Large intestine (tissue), 3 donors: ENCODE results near the gene FBLN1. TPM values are rescaled to one million over a fixed set of nuclear protein-coding genes. Genes with fewer than 3 reads are reported as not detected.
"Not testable (repeated sequence)": the region's sequence is repeated elsewhere in the genome, so short reads cannot be mapped to it uniquely, and the experiment has no call there.

Source experiments
- DNase-seq, 2 donors: peaks; one replicate each; pipeline versions ENCODE4 v3.0.0 to v3.0.0-alpha.2; 2013
- H3K27ac ChIP-seq: one replicate; pipeline ENCODE4 v1.5.1; 2013; ENCODE audit warnings: low read length
- H3K27me3 ChIP-seq: 2 replicates; pipeline ENCODE4 v1.6.1; 2013; ENCODE audit warnings: low read length; ENCODE audit not compliant: control insufficient read depth, insufficient read depth
- H3K36me3 ChIP-seq: 2 replicates; pipeline ENCODE4 v1.6.1; 2013; ENCODE audit warnings: low read length; ENCODE audit not compliant: control insufficient read depth, insufficient read depth
- H3K4me1 ChIP-seq: one replicate; pipeline ENCODE4 v1.6.1; 2013; ENCODE audit warnings: low read length; ENCODE audit not compliant: control insufficient read depth, insufficient read depth
- H3K4me3 ChIP-seq: one replicate; pipeline ENCODE4 v1.5.1; 2013; ENCODE audit warnings: low read length
- H3K9me3 ChIP-seq: one replicate; pipeline ENCODE4 v1.6.1; 2013; ENCODE audit warnings: mild to moderate bottlenecking, low read depth, low read length, moderate library complexity; ENCODE audit not compliant: control insufficient read depth
- WGBS: methylation state at CpG from one replicate; pipeline ENCODE4 v1.1.5; 2013; ENCODE audit warnings: low lambda C conversion rate; ENCODE audit not compliant: insufficient coverage; 5-methylcytosine and 5-hydroxymethylcytosine counted together
- polyA plus RNA-seq: library from polyadenylated mRNA; unstranded; fragments of 120-200 nt; gene quantifications from one replicate; pipeline ENCODE4 v1.2.1, GENCODE V29; 2013

Gene FBLN1
- polyA plus RNA-seq, 1 donor = 70.4 TPM

GRCh38 chr22:45608045-45608444, 105.4 kb downstream of the FBLN1 start:
- not testable (repeated sequence) for DNase-seq, H3K27ac ChIP-seq, H3K27me3 ChIP-seq, H3K4me3 ChIP-seq, H3K9me3 ChIP-seq, H3K36me3 ChIP-seq
- no CpG with 5 or more reads among the region's 11 CpGs for WGBS
- H3K4me1 ChIP-seq = peaks cover 14% of the 10 kb centered on the region

- Histone ChIP-seq H3K4me1 (peaks cover 14% of the 10 kb centered on the region), H3K4me3 (no peak overlapping the region), H3K27me3 (no peaks in the 10 kb centered on the region), H3K27ac (no peak overlapping the region), H3K9me3 (no peaks in the 10 kb centered on the region), H3K36me3 (no peaks in the 10 kb centered on the region)
- DNase-seq = no peak
- WGBS = no CpG with 5 or more reads among the region's 8 CpGs
Observed at GRCh38 chr22:45608763-45609180, 106.1 kb downstream of the FBLN1 start.

GRCh38 chr22:45612451-45612901, 109.8 kb downstream of the FBLN1 start:
- no peak for DNase-seq
- H3K4me1 ChIP-seq = no peaks in the 10 kb centered on the region
- H3K27me3 ChIP-seq = no peaks in the 10 kb centered on the region
- H3K9me3 ChIP-seq = no peaks in the 10 kb centered on the region
- no peaks in the 10 kb centered on the region for H3K36me3 ChIP-seq
- H3K27ac ChIP-seq = no peak overlapping the region
- no peak overlapping the region for H3K4me3 ChIP-seq
- WGBS = 85% methylated on average over 2 of the region's 15 CpGs

GRCh38 chr22:45612940-45613339, 110.3 kb downstream of the FBLN1 start:
- no peak overlapping the region for H3K27ac ChIP-seq
- no peak overlapping the region for H3K4me3 ChIP-seq
- no peaks in the 10 kb centered on the region for H3K27me3 ChIP-seq
- H3K9me3 ChIP-seq = no peaks in the 10 kb centered on the region
- no CpG with 5 or more reads among the region's 15 CpGs for WGBS
- H3K36me3 ChIP-seq = no peaks in the 10 kb centered on the region
- DNase-seq = no peak
- no peaks in the 10 kb centered on the region for H3K4me1 ChIP-seq

- H3K36me3 ChIP-seq = no peaks in the 10 kb centered on the region
- DNase-seq = no peak
- H3K27me3 ChIP-seq = no peaks in the 10 kb centered on the region
- H3K4me3 ChIP-seq = no peak overlapping the region
- H3K9me3 ChIP-seq = no peaks in the 10 kb centered on the region
- H3K27ac ChIP-seq = no peak overlapping the region
- H3K4me1 ChIP-seq = no peaks in the 10 kb centered on the region
- no CpG with 5 or more reads among the region's 3 CpGs for WGBS
Observed at GRCh38 chr22:45615364-45615763, 112.7 kb downstream of the FBLN1 start.

GRCh38 chr22:45616432-45616831, 113.7 kb downstream of the FBLN1 start:
- H3K4me3 ChIP-seq = no peak overlapping the region
- WGBS = no CpG with 5 or more reads among the region's 2 CpGs
- H3K9me3 ChIP-seq = no peaks in the 10 kb centered on the region
- no peak for DNase-seq
- no peak overlapping the region for H3K27ac ChIP-seq
- H3K4me1 ChIP-seq = no peaks in the 10 kb centered on the region
- no peaks in the 10 kb centered on the region for H3K27me3 ChIP-seq
- no peaks in the 10 kb centered on the region for H3K36me3 ChIP-seq

GRCh38 chr22:45617948-45618347, 115.3 kb downstream of the FBLN1 start:
- H3K4me1 ChIP-seq = no peaks in the 10 kb centered on the region
- no peaks in the 10 kb centered on the region for H3K36me3 ChIP-seq
- H3K27ac ChIP-seq = no peak overlapping the region
- WGBS = no CpG with 5 or more reads among the region's 8 CpGs
- no peaks in the 10 kb centered on the region for H3K9me3 ChIP-seq
- DNase-seq = no peak
- no peak overlapping the region for H3K4me3 ChIP-seq
- H3K27me3 ChIP-seq = no peaks in the 10 kb centered on the region

- no peak overlapping the region for H3K27ac ChIP-seq
- no peaks in the 10 kb centered on the region for H3K36me3 ChIP-seq
- no peaks in the 10 kb centered on the region for H3K4me1 ChIP-seq
- no peak overlapping the region for H3K4me3 ChIP-seq
- no peak for DNase-seq
- peaks cover 3% of the 10 kb centered on the region for H3K27me3 ChIP-seq
- no peaks in the 10 kb centered on the region for H3K9me3 ChIP-seq
- no CpG with 5 or more reads among the region's 3 CpGs for WGBS
Observed at GRCh38 chr22:45620706-45621105, 118.0 kb downstream of the FBLN1 start.

GRCh38 chr22:45621836-45622600, 119.3 kb downstream of the FBLN1 start:
- no peak for DNase-seq
- H3K27ac ChIP-seq = no peak overlapping the region
- H3K9me3 ChIP-seq = no peaks in the 10 kb centered on the region
- no peaks in the 10 kb centered on the region for H3K36me3 ChIP-seq
- H3K27me3 ChIP-seq = peaks cover 3% of the 10 kb centered on the region
- no peaks in the 10 kb centered on the region for H3K4me1 ChIP-seq
- H3K4me3 ChIP-seq = no peak overlapping the region
- no CpG with 5 or more reads among the region's 11 CpGs for WGBS

GRCh38 chr22:45623464-45624145, 120.9 kb downstream of the FBLN1 start:
- not testable (repeated sequence) for DNase-seq, H3K9me3 ChIP-seq

More at GRCh38 chr22:45623464-45624145, 120.9 kb downstream of the FBLN1 start:
- H3K4me3 ChIP-seq, H3K27ac ChIP-seq, H3K27me3 ChIP-seq, H3K4me1 ChIP-seq, H3K36me3 ChIP-seq: not testable (repeated sequence)
- 80% methylated on average over 1 of the region's 3 CpGs for WGBS
